WTC11 (cell line): ENCODE data around the gene ROBO2. TPM values are rescaled to one million over a fixed set of nuclear protein-coding genes. Genes with fewer than 3 reads are reported as not detected.

Experiments used
- ATAC-seq: fragments of 200-7000 bp; cut with Tn5 transposase; 2 replicates; pipeline ENCODE4 v1.10.0; 2021; ENCODE audit warnings: mild to moderate bottlenecking, moderate library complexity
- CTCF ChIA-PET: fragments of 300-600 bp; sonication (Branson Sonifier 250); formaldehyde crosslinking; loops from one replicate; lab custom pipeline; 2021; ENCODE audit warnings: antibody characterized with exemption; lab: Charles Lee
- POLR2A ChIA-PET: fragments of 350-600 bp; sonication (Branson Sonifier 250); formaldehyde crosslinking; loops from one replicate; lab custom pipeline; 2021; ENCODE audit warnings: antibody characterized with exemption; lab: Charles Lee
- DNase-seq: peaks from one replicate; pipeline ENCODE4 v3.0.0; 2021; ENCODE audit warnings: low spot score
- H3K27ac Mint-ChIP-seq: 2 replicates; pipeline ENCODE4 v1.8.0; 2021; ENCODE audit warnings: mixed read lengths
- H3K27me3 Mint-ChIP-seq: 2 replicates; pipeline ENCODE4 v1.8.0; 2021; ENCODE audit warnings: low read depth, mild to moderate bottlenecking, moderate library complexity, mixed read lengths
- H3K36me3 Mint-ChIP-seq: 2 replicates; pipeline ENCODE4 v1.8.0; 2021; ENCODE audit warnings: mixed read lengths
- H3K4me1 Mint-ChIP-seq: 2 replicates; pipeline ENCODE4 v1.8.0; 2022; ENCODE audit warnings: mixed read lengths
- H3K4me3 Mint-ChIP-seq: 2 replicates; pipeline ENCODE4 v1.8.0; 2021; ENCODE audit warnings: mild to moderate bottlenecking, moderate library complexity, mixed read lengths
- H3K9me3 Mint-ChIP-seq: 2 replicates; pipeline ENCODE4 v1.8.0; 2021; ENCODE audit warnings: mixed read lengths
- CREM ChIP-seq: sonication (generic); formaldehyde crosslinking; IDR thresholded peaks from 2 replicates; pipeline ENCODE4 v1.8.1; 2022; ENCODE audit warnings: mild to moderate bottlenecking, missing genetic modification reagents, moderate library complexity
- EMX1 ChIP-seq: fragments of 250-450 bp; sonication (Bioruptor Pico); IDR thresholded peaks from 2 replicates; pipeline ENCODE4 v1.8.0; 2021; ENCODE audit warnings: mild to moderate bottlenecking
- FOXK1 ChIP-seq: sonication (generic); formaldehyde crosslinking; IDR thresholded peaks from 2 replicates; pipeline ENCODE4 v1.8.0; 2022; ENCODE audit warnings: mild to moderate bottlenecking, moderate library complexity, missing genetic modification reagents
- FOXP1 ChIP-seq: sonication (generic); formaldehyde crosslinking; IDR thresholded peaks from 2 replicates; pipeline ENCODE4 v1.8.0; 2022; ENCODE audit warnings: missing genetic modification reagents, mild to moderate bottlenecking, moderate library complexity, borderline replicate concordance
- NFE2L1 ChIP-seq: sonication (generic); formaldehyde crosslinking; IDR thresholded peaks from 2 replicates; pipeline ENCODE4 v1.8.1; 2023; ENCODE audit warnings: missing genetic modification reagents
- PRRX2 ChIP-seq: fragments of 250-450 bp; sonication (Bioruptor Pico); IDR thresholded peaks from 2 replicates; pipeline ENCODE4 v1.8.0; 2021; ENCODE audit warnings: mild to moderate bottlenecking
- RORB ChIP-seq: fragments of 250-450 bp; sonication (Bioruptor Pico); IDR thresholded peaks from 2 replicates; pipeline ENCODE4 v1.9.0; 2021; ENCODE audit warnings: mild to moderate bottlenecking
- TCF7 ChIP-seq: sonication (generic); formaldehyde crosslinking; IDR thresholded peaks from 2 replicates; pipeline ENCODE4 v1.8.0; 2022; ENCODE audit warnings: mild to moderate bottlenecking, low read depth, missing genetic modification reagents, moderate library complexity
- TEAD4 ChIP-seq: sonication (generic); formaldehyde crosslinking; IDR thresholded peaks from 2 replicates; pipeline ENCODE4 v1.8.0; 2022; ENCODE audit warnings: mild to moderate bottlenecking, missing genetic modification reagents
- ZNF121 ChIP-seq: sonication (generic); formaldehyde crosslinking; IDR thresholded peaks from 2 replicates; pipeline ENCODE4 v1.8.0; 2023; ENCODE audit warnings: missing genetic modification reagents
- ZNF232 ChIP-seq: sonication (generic); formaldehyde crosslinking; IDR thresholded peaks from 2 replicates; pipeline ENCODE4 v1.8.0; 2022; ENCODE audit warnings: mild to moderate bottlenecking, missing genetic modification reagents
- ZNF396 ChIP-seq: fragments of 250-450 bp; sonication (Bioruptor Pico); IDR thresholded peaks from 2 replicates; pipeline ENCODE4 v1.8.0; 2021; ENCODE audit warnings: mild to moderate bottlenecking, moderate library complexity, borderline replicate concordance
- ZNF416 ChIP-seq: fragments of 250-450 bp; sonication (Bioruptor Pico); IDR thresholded peaks from 2 replicates; pipeline ENCODE4 v1.9.0; 2021; ENCODE audit warnings: mild to moderate bottlenecking, inconsistent platforms
- total RNA-seq: library from RNA; stranded (reverse); gene quantifications from 3 replicates; pipeline ENCODE4 v1.2.3, GENCODE V29; 2021
- TF ChIP-seq, protein P1 (sequence below): fragments of 250-450 bp; sonication (Bioruptor Pico); IDR thresholded peaks from 2 replicates; pipeline ENCODE4 v1.9.0; 2021; ENCODE audit warnings: mild to moderate bottlenecking, borderline replicate concordance
- TF ChIP-seq, protein P2 (sequence below): sonication (generic); formaldehyde crosslinking; IDR thresholded peaks from 2 replicates; pipeline ENCODE4 v1.8.1; 2022; ENCODE audit warnings: mild to moderate bottlenecking, moderate library complexity, missing genetic modification reagents
- TF ChIP-seq, protein P3 (sequence below): sonication (generic); formaldehyde crosslinking; IDR thresholded peaks from 2 replicates; pipeline ENCODE4 v1.8.1; 2022; ENCODE audit warnings: mild to moderate bottlenecking, missing genetic modification reagents, moderate library complexity, borderline replicate concordance
- TF ChIP-seq, protein P4 (sequence below): sonication (generic); formaldehyde crosslinking; IDR thresholded peaks from 2 replicates; pipeline ENCODE4 v1.8.0; 2022; ENCODE audit warnings: mild to moderate bottlenecking, missing genetic modification reagents
- TF ChIP-seq, protein P5 (sequence below): sonication (generic); formaldehyde crosslinking; IDR thresholded peaks from 2 replicates; pipeline ENCODE4 v1.8.1; 2023; ENCODE audit warnings: mild to moderate bottlenecking, missing genetic modification reagents, borderline replicate concordance

ROBO2 gene
- total RNA-seq, 1 experiment from 2014 or later, result 11.7 TPM

DNA sequence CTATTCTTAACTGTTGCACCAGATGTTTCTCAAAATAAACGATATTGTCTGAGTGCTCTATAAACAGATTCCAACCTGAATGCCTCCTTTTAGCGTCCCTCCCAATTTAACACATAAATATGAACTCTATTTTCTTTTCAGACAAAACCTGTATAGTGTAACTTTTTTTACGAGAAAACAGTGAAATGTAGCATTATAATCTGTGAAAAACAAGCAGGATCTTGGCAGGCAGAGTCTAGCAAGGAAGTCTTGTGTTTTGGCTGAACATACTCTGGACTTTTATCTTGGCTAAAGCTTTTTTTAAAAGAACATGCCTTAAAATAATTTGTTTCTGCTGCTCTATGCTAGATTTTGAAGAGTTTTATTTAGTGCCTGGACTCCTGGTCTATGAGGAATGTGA is 150.5 kb downstream of the ROBO2 start:
- Mint-ChIP-seq H3K9me3 (no peaks in the 10 kb centered on the region), H3K4me1 (peaks cover 25% of the 10 kb centered on the region), H3K36me3 (no peaks in the 10 kb centered on the region), H3K27me3 (no peaks in the 10 kb centered on the region), H3K4me3 (no peak overlapping the region), H3K27ac (no peak overlapping the region)
- no peak for TF ChIP-seq TCF7 (CRISPR knock-in tag)
- no peak for TF ChIP-seq ZNF232 (CRISPR knock-in tag)
- no peak for TF ChIP-seq FOXK1 (CRISPR knock-in tag)
- TF ChIP-seq, protein P1, sequence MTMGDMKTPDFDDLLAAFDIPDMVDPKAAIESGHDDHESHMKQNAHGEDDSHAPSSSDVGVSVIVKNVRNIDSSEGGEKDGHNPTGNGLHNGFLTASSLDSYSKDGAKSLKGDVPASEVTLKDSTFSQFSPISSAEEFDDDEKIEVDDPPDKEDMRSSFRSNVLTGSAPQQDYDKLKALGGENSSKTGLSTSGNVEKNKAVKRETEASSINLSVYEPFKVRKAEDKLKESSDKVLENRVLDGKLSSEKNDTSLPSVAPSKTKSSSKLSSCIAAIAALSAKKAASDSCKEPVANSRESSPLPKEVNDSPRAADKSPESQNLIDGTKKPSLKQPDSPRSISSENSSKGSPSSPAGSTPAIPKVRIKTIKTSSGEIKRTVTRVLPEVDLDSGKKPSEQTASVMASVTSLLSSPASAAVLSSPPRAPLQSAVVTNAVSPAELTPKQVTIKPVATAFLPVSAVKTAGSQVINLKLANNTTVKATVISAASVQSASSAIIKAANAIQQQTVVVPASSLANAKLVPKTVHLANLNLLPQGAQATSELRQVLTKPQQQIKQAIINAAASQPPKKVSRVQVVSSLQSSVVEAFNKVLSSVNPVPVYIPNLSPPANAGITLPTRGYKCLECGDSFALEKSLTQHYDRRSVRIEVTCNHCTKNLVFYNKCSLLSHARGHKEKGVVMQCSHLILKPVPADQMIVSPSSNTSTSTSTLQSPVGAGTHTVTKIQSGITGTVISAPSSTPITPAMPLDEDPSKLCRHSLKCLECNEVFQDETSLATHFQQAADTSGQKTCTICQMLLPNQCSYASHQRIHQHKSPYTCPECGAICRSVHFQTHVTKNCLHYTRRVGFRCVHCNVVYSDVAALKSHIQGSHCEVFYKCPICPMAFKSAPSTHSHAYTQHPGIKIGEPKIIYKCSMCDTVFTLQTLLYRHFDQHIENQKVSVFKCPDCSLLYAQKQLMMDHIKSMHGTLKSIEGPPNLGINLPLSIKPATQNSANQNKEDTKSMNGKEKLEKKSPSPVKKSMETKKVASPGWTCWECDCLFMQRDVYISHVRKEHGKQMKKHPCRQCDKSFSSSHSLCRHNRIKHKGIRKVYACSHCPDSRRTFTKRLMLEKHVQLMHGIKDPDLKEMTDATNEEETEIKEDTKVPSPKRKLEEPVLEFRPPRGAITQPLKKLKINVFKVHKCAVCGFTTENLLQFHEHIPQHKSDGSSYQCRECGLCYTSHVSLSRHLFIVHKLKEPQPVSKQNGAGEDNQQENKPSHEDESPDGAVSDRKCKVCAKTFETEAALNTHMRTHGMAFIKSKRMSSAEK (CRISPR knock-in tag), result no peak
- no peak for TF ChIP-seq NFE2L1 (CRISPR knock-in tag)
- DNase-seq (no peak), ATAC-seq (no peak)
- ChIA-PET POLR2A (no interaction called here), CTCF (no interaction called here)

DNA sequence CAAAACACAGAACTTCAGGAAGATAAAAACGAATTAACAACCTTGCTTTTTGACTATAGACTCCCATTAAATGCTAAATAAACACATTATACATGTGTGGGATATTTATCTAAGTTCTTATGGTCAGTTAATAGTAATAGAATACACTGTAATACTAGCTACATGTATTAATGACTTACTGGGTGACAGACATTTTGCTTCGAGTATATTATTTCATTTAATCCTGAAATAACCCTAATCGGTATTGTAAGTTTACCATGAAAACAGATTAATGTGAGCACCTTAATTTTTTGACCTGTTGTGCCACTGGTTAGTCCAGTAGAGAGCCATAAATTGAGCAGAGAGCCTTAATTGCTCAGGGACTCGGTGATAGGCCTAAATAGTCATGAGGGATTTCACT is 151.1 kb downstream of the ROBO2 start:
- POLR2A ChIA-PET, result no interaction called here
- no peaks in the 10 kb centered on the region for H3K36me3 Mint-ChIP-seq
- TF ChIP-seq, protein P2, sequence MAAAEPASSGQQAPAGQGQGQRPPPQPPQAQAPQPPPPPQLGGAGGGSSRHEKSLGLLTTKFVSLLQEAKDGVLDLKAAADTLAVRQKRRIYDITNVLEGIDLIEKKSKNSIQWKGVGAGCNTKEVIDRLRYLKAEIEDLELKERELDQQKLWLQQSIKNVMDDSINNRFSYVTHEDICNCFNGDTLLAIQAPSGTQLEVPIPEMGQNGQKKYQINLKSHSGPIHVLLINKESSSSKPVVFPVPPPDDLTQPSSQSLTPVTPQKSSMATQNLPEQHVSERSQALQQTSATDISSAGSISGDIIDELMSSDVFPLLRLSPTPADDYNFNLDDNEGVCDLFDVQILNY (CRISPR knock-in tag), result no peak
- TF ChIP-seq EMX1 (CRISPR knock-in tag) (no peak), ZNF121 (no peak), FOXP1 (CRISPR knock-in tag) (no peak), TEAD4 (CRISPR knock-in tag) (no peak)
- TF ChIP-seq, protein P3, sequence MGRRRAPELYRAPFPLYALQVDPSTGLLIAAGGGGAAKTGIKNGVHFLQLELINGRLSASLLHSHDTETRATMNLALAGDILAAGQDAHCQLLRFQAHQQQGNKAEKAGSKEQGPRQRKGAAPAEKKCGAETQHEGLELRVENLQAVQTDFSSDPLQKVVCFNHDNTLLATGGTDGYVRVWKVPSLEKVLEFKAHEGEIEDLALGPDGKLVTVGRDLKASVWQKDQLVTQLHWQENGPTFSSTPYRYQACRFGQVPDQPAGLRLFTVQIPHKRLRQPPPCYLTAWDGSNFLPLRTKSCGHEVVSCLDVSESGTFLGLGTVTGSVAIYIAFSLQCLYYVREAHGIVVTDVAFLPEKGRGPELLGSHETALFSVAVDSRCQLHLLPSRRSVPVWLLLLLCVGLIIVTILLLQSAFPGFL (CRISPR knock-in tag), result no peak
- TF ChIP-seq, protein P4, sequence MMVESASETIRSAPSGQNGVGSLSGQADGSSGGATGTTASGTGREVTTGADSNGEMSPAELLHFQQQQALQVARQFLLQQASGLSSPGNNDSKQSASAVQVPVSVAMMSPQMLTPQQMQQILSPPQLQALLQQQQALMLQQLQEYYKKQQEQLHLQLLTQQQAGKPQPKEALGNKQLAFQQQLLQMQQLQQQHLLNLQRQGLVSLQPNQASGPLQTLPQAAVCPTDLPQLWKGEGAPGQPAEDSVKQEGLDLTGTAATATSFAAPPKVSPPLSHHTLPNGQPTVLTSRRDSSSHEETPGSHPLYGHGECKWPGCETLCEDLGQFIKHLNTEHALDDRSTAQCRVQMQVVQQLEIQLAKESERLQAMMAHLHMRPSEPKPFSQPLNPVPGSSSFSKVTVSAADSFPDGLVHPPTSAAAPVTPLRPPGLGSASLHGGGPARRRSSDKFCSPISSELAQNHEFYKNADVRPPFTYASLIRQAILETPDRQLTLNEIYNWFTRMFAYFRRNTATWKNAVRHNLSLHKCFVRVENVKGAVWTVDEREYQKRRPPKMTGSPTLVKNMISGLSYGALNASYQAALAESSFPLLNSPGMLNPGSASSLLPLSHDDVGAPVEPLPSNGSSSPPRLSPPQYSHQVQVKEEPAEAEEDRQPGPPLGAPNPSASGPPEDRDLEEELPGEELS (CRISPR knock-in tag), result no peak
- H3K9me3 Mint-ChIP-seq, result no peaks in the 10 kb centered on the region
- CTCF ChIA-PET, result no interaction called here
- no peak for ATAC-seq
- H3K4me3 Mint-ChIP-seq, result no peak overlapping the region
- H3K27ac Mint-ChIP-seq, result peak overlapping the region; percentile 6; the same call in 1 of the 2 replicates
- peaks cover 22% of the 10 kb centered on the region for H3K4me1 Mint-ChIP-seq
- no peak for DNase-seq
- H3K27me3 Mint-ChIP-seq, result no peaks in the 10 kb centered on the region

DNA sequence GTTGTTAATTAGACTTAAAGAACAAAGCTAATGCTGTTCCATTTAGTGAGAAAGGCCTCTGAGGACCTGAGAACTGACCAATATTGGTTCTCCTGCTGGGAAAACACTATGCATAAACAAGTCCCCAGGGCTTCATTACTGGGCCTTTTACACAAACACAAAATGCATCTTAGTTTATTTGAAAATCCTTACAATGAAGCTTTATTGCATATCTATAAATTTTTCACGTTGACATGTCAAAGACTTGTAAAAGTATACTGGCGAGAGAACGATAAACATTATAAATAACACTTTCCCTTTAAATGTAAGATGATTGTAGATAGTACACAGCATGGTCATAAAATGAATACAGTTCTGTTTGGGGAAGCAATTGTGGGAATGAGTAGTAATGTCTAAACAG is 151.7 kb downstream of the ROBO2 start:
- H3K9me3 Mint-ChIP-seq, result no peaks in the 10 kb centered on the region
- ATAC-seq (no peak), DNase-seq (no peak)
- 0 out of 2 replicates have a peak overlapping the region, but pooled peaks have one; percentile 6 for H3K27ac Mint-ChIP-seq
- no peaks in the 10 kb centered on the region for H3K27me3 Mint-ChIP-seq
- CTCF ChIA-PET, result no interaction called here
- no peak overlapping the region for H3K4me3 Mint-ChIP-seq
- no peaks in the 10 kb centered on the region for H3K36me3 Mint-ChIP-seq
- POLR2A ChIA-PET, result no interaction called here
- peaks cover 16% of the 10 kb centered on the region for H3K4me1 Mint-ChIP-seq
- no peak for TF ChIP-seq RORB
- TF ChIP-seq CREM (CRISPR knock-in tag), result no peak
- no peak for TF ChIP-seq ZNF232 (CRISPR knock-in tag)
- no peak for TF ChIP-seq ZNF416 (CRISPR knock-in tag)
- no peak for TF ChIP-seq ZNF396 (CRISPR knock-in tag)
- TF ChIP-seq, protein P5, sequence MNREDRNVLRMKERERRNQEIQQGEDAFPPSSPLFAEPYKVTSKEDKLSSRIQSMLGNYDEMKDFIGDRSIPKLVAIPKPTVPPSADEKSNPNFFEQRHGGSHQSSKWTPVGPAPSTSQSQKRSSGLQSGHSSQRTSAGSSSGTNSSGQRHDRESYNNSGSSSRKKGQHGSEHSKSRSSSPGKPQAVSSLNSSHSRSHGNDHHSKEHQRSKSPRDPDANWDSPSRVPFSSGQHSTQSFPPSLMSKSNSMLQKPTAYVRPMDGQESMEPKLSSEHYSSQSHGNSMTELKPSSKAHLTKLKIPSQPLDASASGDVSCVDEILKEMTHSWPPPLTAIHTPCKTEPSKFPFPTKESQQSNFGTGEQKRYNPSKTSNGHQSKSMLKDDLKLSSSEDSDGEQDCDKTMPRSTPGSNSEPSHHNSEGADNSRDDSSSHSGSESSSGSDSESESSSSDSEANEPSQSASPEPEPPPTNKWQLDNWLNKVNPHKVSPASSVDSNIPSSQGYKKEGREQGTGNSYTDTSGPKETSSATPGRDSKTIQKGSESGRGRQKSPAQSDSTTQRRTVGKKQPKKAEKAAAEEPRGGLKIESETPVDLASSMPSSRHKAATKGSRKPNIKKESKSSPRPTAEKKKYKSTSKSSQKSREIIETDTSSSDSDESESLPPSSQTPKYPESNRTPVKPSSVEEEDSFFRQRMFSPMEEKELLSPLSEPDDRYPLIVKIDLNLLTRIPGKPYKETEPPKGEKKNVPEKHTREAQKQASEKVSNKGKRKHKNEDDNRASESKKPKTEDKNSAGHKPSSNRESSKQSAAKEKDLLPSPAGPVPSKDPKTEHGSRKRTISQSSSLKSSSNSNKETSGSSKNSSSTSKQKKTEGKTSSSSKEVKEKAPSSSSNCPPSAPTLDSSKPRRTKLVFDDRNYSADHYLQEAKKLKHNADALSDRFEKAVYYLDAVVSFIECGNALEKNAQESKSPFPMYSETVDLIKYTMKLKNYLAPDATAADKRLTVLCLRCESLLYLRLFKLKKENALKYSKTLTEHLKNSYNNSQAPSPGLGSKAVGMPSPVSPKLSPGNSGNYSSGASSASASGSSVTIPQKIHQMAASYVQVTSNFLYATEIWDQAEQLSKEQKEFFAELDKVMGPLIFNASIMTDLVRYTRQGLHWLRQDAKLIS (CRISPR knock-in tag), result no peak
- no peak for TF ChIP-seq PRRX2 (CRISPR knock-in tag)
